GM19455 (cell line): ENCODE measurements around the gene STAB2.
"Not testable (repeated sequence)": the region's sequence is repeated elsewhere in the genome, so short reads cannot be mapped to it uniquely, and the experiment has no call there.

Experiments
- ATAC-seq: cut with Tn5 transposase; IDR thresholded peaks from one replicate; pipeline ENCODE4 v1.9.1; 2021; ENCODE audit not compliant: unreplicated experiment

The STAB2 gene

GRCh38 chr12:103652808-103653207 is 65.7 kb downstream of the STAB2 start:
- no peak for ATAC-seq

- ATAC-seq: not testable (repeated sequence)
Observed at GRCh38 chr12:103653568-103654173, 66.6 kb downstream of the STAB2 start.

GRCh38 chr12:103654816-103655215 is 67.7 kb downstream of the STAB2 start:
- no peak for ATAC-seq

GRCh38 chr12:103656291-103656690 is 69.2 kb downstream of the STAB2 start:
- ATAC-seq: no peak

- no peak for ATAC-seq
Observed at GRCh38 chr12:103657331-103657730, 70.3 kb downstream of the STAB2 start.

- ATAC-seq: no peak
Observed at GRCh38 chr12:103664626-103665025, 77.6 kb downstream of the STAB2 start.

GRCh38 chr12:103665971-103666370 is 78.9 kb downstream of the STAB2 start:
- ATAC-seq: no peak

GRCh38 chr12:103667125-103667524 is 80.1 kb downstream of the STAB2 start:
- ATAC-seq: no peak

GRCh38 chr12:103668520-103668919 is 81.4 kb downstream of the STAB2 start:
- ATAC-seq: no peak

GRCh38 chr12:103671367-103671766 is 84.3 kb downstream of the STAB2 start:
- no peak for ATAC-seq

- no peak for ATAC-seq
Observed at GRCh38 chr12:103672401-103673119, 85.5 kb downstream of the STAB2 start.

GRCh38 chr12:103673487-103673886 is 86.4 kb downstream of the STAB2 start:
- no peak for ATAC-seq

- no peak for ATAC-seq
Observed at GRCh38 chr12:103673891-103674375, 86.9 kb downstream of the STAB2 start.

- no peak for ATAC-seq
Observed at GRCh38 chr12:103676893-103677292, 89.8 kb downstream of the STAB2 start.

- ATAC-seq: no peak
Observed at GRCh38 chr12:103677341-103677740, 90.3 kb downstream of the STAB2 start.

- no peak for ATAC-seq
Observed at GRCh38 chr12:103677905-103678304, 90.8 kb downstream of the STAB2 start.

GRCh38 chr12:103679421-103680170 is 92.5 kb downstream of the STAB2 start:
- ATAC-seq: no peak

GRCh38 chr12:103680591-103681141 is 93.6 kb downstream of the STAB2 start:
- ATAC-seq: no peak

GRCh38 chr12:103686026-103686425 is 99.0 kb downstream of the STAB2 start:
- ATAC-seq: no peak

- ATAC-seq: no peak
Observed at GRCh38 chr12:103687253-103687652, 100.2 kb downstream of the STAB2 start.

- no peak for ATAC-seq
Observed at GRCh38 chr12:103688376-103689063, 101.4 kb downstream of the STAB2 start.
